ENCODE results near the gene FMN1. TPM values are rescaled to one million over a fixed set of nuclear protein-coding genes. Genes with fewer than 3 reads are reported as not detected.

The FMN1 gene
- total and polyA plus RNA-seq, 2 of the 8 experiments (the other 6 are each of a cell fraction or from before 2014, with no cell fraction given): 0.27 to 3.7 TPM

DNA sequence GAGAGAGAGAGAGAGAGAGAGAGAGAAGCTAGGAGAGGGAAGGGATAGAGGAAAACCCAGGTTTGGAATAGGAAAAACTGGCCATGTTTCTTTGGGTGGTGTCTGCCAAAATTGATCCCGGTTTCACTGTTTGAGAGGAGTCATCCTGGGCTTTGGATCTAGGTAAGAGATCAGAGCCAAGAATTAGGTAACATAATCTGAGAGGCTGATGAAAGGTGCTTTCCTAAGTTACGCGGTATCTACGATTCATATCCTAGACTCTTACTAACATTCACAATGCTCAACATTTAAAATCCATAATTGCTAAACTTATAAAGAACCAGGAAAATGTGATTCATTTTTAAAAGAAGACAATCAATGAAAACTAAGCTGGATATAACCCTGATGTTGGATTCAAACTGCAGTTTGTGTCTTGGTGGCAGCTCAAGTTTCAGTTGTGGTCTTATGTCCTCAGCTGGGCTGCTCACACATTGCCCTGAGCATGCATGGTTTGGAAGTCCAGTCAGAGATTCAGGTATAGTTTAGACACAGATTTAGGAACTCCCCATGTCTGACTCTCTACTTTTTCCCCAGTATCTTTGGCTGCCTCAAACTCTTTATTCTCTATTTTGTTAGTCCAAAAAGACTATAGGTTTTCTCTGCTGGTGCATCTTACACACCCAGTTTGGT is 42.5 kb upstream of the FMN1 start:
- H3K27ac ChIP-seq (ENCODE audit: low read depth, low read length): no peak overlapping the region
- no peaks in the 10 kb centered on the region for H3K23me2 ChIP-seq (ENCODE audit: low read depth, low read length)
- H3K18ac ChIP-seq (ENCODE audit: extremely low read depth, low read length): no peak overlapping the region
- H4K5ac ChIP-seq (ENCODE audit: insufficient read length, low read depth, low read length): no peak overlapping the region
- H2BK120ac ChIP-seq (replicated peaks; ENCODE audit: low read depth, low read length): no peak overlapping the region
- H2BK20ac ChIP-seq (ENCODE audit: low read length): no peak overlapping the region
- no peaks in the 10 kb centered on the region for H3K27me3 ChIP-seq (replicated peaks in 1 of 4; ENCODE audit: control insufficient read depth in 3 of 4, extremely low read depth in 1 of 4, insufficient read depth in 3 of 4, low read length in 3 of 4)
- no peak for FAIRE-seq
- no peaks in the 10 kb centered on the region for H3K9me3 ChIP-seq (ENCODE audit: insufficient read depth in 2 of 2, low read depth in 1 of 2, low read length in 1 of 2)
- 0 out of 2 replicates have a peak overlapping the region, but pooled peaks have one; percentile 19 for H2AFZ ChIP-seq (ENCODE audit: low read length)
- H2BK15ac ChIP-seq (ENCODE audit: low read length): no peak overlapping the region
- no peak overlapping the region for H3K9ac ChIP-seq (replicated peaks in 1 of 4; ENCODE audit: extremely low read depth in 1 of 4, low read depth in 3 of 4, low read length in 3 of 4)
- no peaks in the 10 kb centered on the region for H3K79me1 ChIP-seq (ENCODE audit: low read depth, low read length)
- H2BK12ac ChIP-seq (ENCODE audit: low read depth, low read length): no peak overlapping the region
- H4K91ac ChIP-seq (replicated peaks; ENCODE audit: insufficient read length, low read length): no peak overlapping the region
- no peak overlapping the region for H3K4ac ChIP-seq (replicated peaks; ENCODE audit: insufficient read length, low read depth, low read length)
- no peak overlapping the region for H3K4me2 ChIP-seq (ENCODE audit: insufficient read depth in 1 of 2, low read depth in 2 of 2, low read length in 2 of 2)
- no peak overlapping the region for H3K56ac ChIP-seq (replicated peaks; ENCODE audit: insufficient read length, low read depth, low read length)
- no peak overlapping the region for H2BK5ac ChIP-seq (ENCODE audit: low read depth, low read length)
- no peak overlapping the region for H4K8ac ChIP-seq (ENCODE audit: extremely low read depth, insufficient read depth, low read length)
- POLR2A ChIA-PET (ENCODE audit: partially characterized antibody): no interaction called here
- DNase-seq (ENCODE audit: low read depth in 1 of 2, low spot score in 2 of 2): no peak
- H2AK5ac ChIP-seq (ENCODE audit: low read depth, low read length): no peak overlapping the region
- WGBS, 2 experiments (ENCODE audit: extremely low coverage in 1 of 2, insufficient coverage in 1 of 2, insufficient read length in 1 of 2, insufficient replicate concordance in 2 of 2, low coverage in 1 of 2, low lambda C conversion rate in 2 of 2, missing lambda C conversion rate in 1 of 2): 95% methylated on average over 4 of the region's 4 CpGs; no CpG with 5 or more reads in 1 of the 2 experiments
- H3K14ac ChIP-seq (ENCODE audit: insufficient read length): no peak overlapping the region
- H3K36me3 ChIP-seq (ENCODE audit: control insufficient read depth in 2 of 4, insufficient read depth in 4 of 4, low read length in 3 of 4): no peaks in the 10 kb centered on the region
- no peaks in the 10 kb centered on the region for H4K20me1 ChIP-seq (replicated peaks in 1 of 2; ENCODE audit: control insufficient read depth in 1 of 2, insufficient read depth in 2 of 2, low read length in 2 of 2)
- CTCF ChIA-PET (ENCODE audit: partially characterized antibody): interaction anchor here (0.6 to 3.4 kb wide), 9 partner anchors 9 to 507 kb away, joined by 3 to 17 read pairs (median 3); no protein-coding TSS in a partner anchor
- H3K4me1 ChIP-seq (replicated peaks in 1 of 4; ENCODE audit: control insufficient read depth in 3 of 4, insufficient read depth in 4 of 4, low read length in 3 of 4): peaks cover 0 to 4% (median under 1%) of the 10 kb centered on the region in 4 experiments; a peak in 1 of 7 replicates
- no peak overlapping the region for H3K4me3 ChIP-seq (ENCODE audit: extremely low read depth in 1 of 4, insufficient read depth in 2 of 4, low read depth in 3 of 4, low read length in 4 of 4)
- H3K79me2 ChIP-seq (ENCODE audit: control insufficient read depth in 1 of 2, insufficient read depth in 2 of 2, low read length in 2 of 2): no peaks in the 10 kb centered on the region
- TF ChIP-seq RNF2 (IDR thresholded peaks at IDR 0.05; ENCODE audit: borderline replicate concordance, low read depth, low read length, missing control alignments, poor library complexity, severe bottlenecking) (no peak), SRF (IDR thresholded peaks at IDR 0.05; ENCODE audit: low read depth, low read length) (no peak), CHD1 (IDR thresholded peaks at IDR 0.05; ENCODE audit: low read depth, low read length) (no peak), TCF12 (IDR thresholded peaks at IDR 0.05; ENCODE audit: low read depth, low read length) (no peak), PHF8 (conservative IDR thresholded peaks at IDR 0.05; ENCODE audit: low read depth, low read length) (no peak), BACH1 (IDR thresholded peaks at IDR 0.05; ENCODE audit: low read length) (no peak), ASH2L (IDR thresholded peaks at IDR 0.05; ENCODE audit: low read length) (no peak), CREB1 (IDR thresholded peaks at IDR 0.05) (no peak), TAF1 (IDR thresholded peaks at IDR 0.05; ENCODE audit: low read depth, low read length) (no peak), ZNF274 (IDR thresholded peaks at IDR 0.05; ENCODE audit: borderline replicate concordance, extremely low read depth, low read length) (no peak)
- H3K23ac ChIP-seq (ENCODE audit: insufficient read length): no peak overlapping the region
